Liver (tissue), 3 donors: ENCODE measurements around the gene FALEC.

Source experiments
- CTCF ChIP-seq: fragments of 150-350 bp; IDR thresholded peaks from 2 replicates; pipeline ENCODE4 v1.5.1; 2017; ENCODE audit warnings: improper control_type of control experiment, low read depth, low read length; ENCODE audit not compliant: missing input control
- EGR1 ChIP-seq, 2 donors: IDR thresholded peaks; 2 replicates each; pipeline ENCODE4 v1.6.1; 2016 to 2018; ENCODE audit warnings: antibody characterized with exemption in 2 of 2, low read depth in 2 of 2
- GABPA ChIP-seq, 2 donors: IDR thresholded peaks in 1 of 2; conservative IDR thresholded peaks in 1 of 2; 2 replicates each; pipeline ENCODE4 v1.6.1; 2016; ENCODE audit warnings: antibody characterized with exemption in 2 of 2, mild to moderate bottlenecking in 1 of 2, moderate library complexity in 1 of 2
- MAX ChIP-seq: IDR thresholded peaks from 2 replicates; pipeline ENCODE4 v1.6.1; 2016; ENCODE audit warnings: antibody characterized with exemption
- RAD21 ChIP-seq, 2 donors: IDR thresholded peaks; 2 replicates each; pipeline ENCODE4 v1.6.1; 2016; ENCODE audit warnings: antibody characterized with exemption in 2 of 2, mild to moderate bottlenecking in 2 of 2
- REST ChIP-seq: IDR thresholded peaks from 2 replicates; pipeline ENCODE4 v1.6.1; 2016; ENCODE audit warnings: antibody characterized with exemption, mild to moderate bottlenecking
- RXRA ChIP-seq, 2 donors: IDR thresholded peaks; 2 replicates each; pipeline ENCODE4 v1.6.1; 2017 to 2018; ENCODE audit warnings: antibody characterized with exemption in 2 of 2, mild to moderate bottlenecking in 1 of 2
- TAF1 ChIP-seq: conservative IDR thresholded peaks from 2 replicates; pipeline ENCODE4 v1.6.1; 2016; ENCODE audit warnings: antibody characterized with exemption, mild to moderate bottlenecking
- ZBTB33 ChIP-seq: IDR thresholded peaks from 2 replicates; pipeline ENCODE4 v1.6.1; 2016; ENCODE audit warnings: antibody characterized with exemption
- donor health status: healthy.
- donor health status: healthy.

GRCh38 chr1:150543500-150544143 lies 28.1 kb downstream of the FALEC start:
- TF ChIP-seq REST (no peak), GABPA (IDR thresholded peaks at IDR 0.05 in 1 of 2, conservative IDR thresholded peaks at IDR 0.05 in 1 of 2) (no peak), EGR1 (IDR thresholded peaks at IDR 0.05; ENCODE audit: low read depth in 2 of 2) (no peak), ZBTB33 (no peak), RXRA (IDR thresholded peaks at IDR 0.05) (peak; percentile 1 to 45), CTCF (no peak), MAX (no peak), TAF1 (no peak), RAD21 (IDR thresholded peaks at IDR 0.05) (peak in 1 of 2 donors; percentile 58)
